ENCODE measurements around the gene QPRT. TPM values are rescaled to one million over a fixed set of nuclear protein-coding genes. Genes with fewer than 3 reads are reported as not detected.
"Not testable (repeated sequence)": the region's sequence is repeated elsewhere in the genome, so short reads cannot be mapped to it uniquely, and the experiment has no call there.

The QPRT gene
- total RNA-seq, 4 donors from 2014 or later: 16.7 to 54.3 (median 23.1) TPM

GRCh38 chr16:29687755-29688154 is 8.8 kb downstream of the QPRT start:
- no peak overlapping the region for H3K27ac ChIP-seq
- DNase-seq: no peak
- intact Hi-C loops (cut with DNase I; ENCODE audit: low total_unique reads): no loop called here

DNA sequence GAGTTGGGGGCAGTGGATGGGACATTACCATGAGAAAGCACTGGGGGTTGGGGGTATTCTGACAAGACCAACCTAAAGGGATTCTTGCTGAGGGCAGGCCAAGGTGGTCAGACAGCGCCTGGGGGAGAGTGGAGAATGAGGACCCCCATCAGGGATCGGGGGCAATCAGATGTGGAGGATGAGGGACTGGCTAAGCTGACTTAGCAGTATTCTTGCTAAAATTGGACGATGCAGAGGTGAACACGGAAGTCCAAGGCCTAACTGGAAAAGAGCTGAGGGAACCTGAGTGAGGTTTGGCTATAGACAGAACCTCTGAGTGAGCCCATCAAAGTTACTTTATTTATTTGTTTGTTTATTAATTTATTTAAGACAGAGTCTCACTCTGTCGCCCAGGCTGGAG is 9.2 kb downstream of the QPRT start:
- intact Hi-C loops (cut with DNase I; ENCODE audit: low total_unique reads): no loop called here
- H3K4me1 ChIP-seq: no peaks in the 10 kb centered on the region
- no peak for TF ChIP-seq CTCF (IDR thresholded peaks at IDR 0.05)
- TF ChIP-seq POLR2A (IDR thresholded peaks at IDR 0.05): no peak
- no peak for DNase-seq
- H3K4me3 ChIP-seq: no peak overlapping the region
- H3K27ac ChIP-seq: no peak overlapping the region
- no peaks in the 10 kb centered on the region for H3K36me3 ChIP-seq
- H3K9me3 ChIP-seq: no peaks in the 10 kb centered on the region
- H3K27me3 ChIP-seq: no peaks in the 10 kb centered on the region

More at GRCh38 chr16:29687755-29688154, 8.8 kb downstream of the QPRT start:
- Histone ChIP-seq H3K4me1 (no peaks in the 10 kb centered on the region), H3K36me3 (no peaks in the 10 kb centered on the region), H3K9me3 (no peaks in the 10 kb centered on the region), H3K4me3 (no peak overlapping the region), H3K27me3 (no peaks in the 10 kb centered on the region)
- TF ChIP-seq POLR2A (IDR thresholded peaks at IDR 0.05) (no peak), CTCF (IDR thresholded peaks at IDR 0.05) (no peak)

DNA sequence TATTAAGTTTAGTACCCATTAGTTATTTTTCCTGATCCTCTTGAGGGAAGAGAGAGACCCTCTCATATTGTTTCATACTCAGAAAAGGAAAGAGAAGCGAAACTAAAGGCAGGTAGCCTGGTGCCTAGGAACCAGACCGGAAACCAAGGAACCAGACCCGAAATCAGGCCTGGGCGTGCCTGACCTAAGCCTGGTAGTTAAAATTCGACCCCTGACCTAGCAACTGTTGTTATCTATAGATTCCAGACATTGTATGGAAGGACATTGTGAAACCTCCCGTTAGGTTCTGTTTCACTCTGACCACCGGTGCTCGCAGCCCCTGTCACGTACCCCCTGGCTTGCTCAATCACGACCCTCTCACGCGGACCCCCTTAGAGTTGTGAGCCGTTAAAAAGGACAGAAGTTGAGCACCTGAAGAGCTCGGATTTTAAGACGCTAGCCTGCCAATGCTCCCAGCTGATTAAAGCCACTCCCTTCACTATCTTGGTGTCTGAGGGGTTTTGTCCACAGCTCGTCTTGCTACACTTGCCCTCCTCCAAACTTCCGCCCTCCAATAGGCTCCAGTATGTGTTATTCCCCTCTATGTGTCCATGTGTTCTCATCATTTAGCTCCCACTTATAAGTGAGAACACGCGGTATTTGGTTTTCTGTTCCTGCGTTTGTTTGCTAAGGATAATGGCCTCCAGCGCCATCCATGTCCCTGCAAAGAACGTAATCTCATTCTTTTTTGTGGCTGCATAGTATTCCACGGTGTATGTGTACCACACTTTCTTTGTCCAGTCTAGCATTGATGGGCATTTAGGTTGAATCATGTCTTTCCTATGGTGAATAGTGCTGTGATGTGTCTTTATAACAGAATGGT is 10.7 kb downstream of the QPRT start:
- not testable (repeated sequence) for H3K4me1 ChIP-seq

GRCh38 chr16:29692606-29693005 is 13.6 kb downstream of the QPRT start:
- intact Hi-C loops (cut with DNase I; ENCODE audit: low total_unique reads); H3K4me1 ChIP-seq; H3K36me3 ChIP-seq; H3K27me3 ChIP-seq; H3K27ac ChIP-seq; DNase-seq; H3K4me3 ChIP-seq; H3K9me3 ChIP-seq: not testable (repeated sequence)

More for the DNA sequence above, 10.7 kb downstream of the QPRT start:
- H3K36me3 ChIP-seq; intact Hi-C loops (cut with DNase I; ENCODE audit: low total_unique reads); H3K9me3 ChIP-seq; H3K4me3 ChIP-seq; DNase-seq; H3K27me3 ChIP-seq; H3K27ac ChIP-seq: not testable (repeated sequence)

GRCh38 chr16:29694384-29695195 is 15.6 kb downstream of the QPRT start:
- no peaks in the 10 kb centered on the region for H3K36me3 ChIP-seq
- no peaks in the 10 kb centered on the region for H3K27me3 ChIP-seq
- H3K4me1 ChIP-seq: no peaks in the 10 kb centered on the region
- TF ChIP-seq POLR2A (IDR thresholded peaks at IDR 0.05) (no peak), CTCF (IDR thresholded peaks at IDR 0.05) (no peak)
- no peaks in the 10 kb centered on the region for H3K9me3 ChIP-seq
- DNase-seq: peak; percentile 21 to 37
- H3K27ac ChIP-seq: peak overlapping the region; percentile 2 to 11
- intact Hi-C loops (cut with DNase I; ENCODE audit: low total_unique reads): no loop called here
- H3K4me3 ChIP-seq: no peak overlapping the region

- H3K27me3 ChIP-seq; intact Hi-C loops (cut with DNase I; ENCODE audit: low total_unique reads); H3K9me3 ChIP-seq; H3K4me1 ChIP-seq; H3K36me3 ChIP-seq; H3K27ac ChIP-seq; H3K4me3 ChIP-seq; DNase-seq: not testable (repeated sequence)
Observed at GRCh38 chr16:29695675-29696074, 16.7 kb downstream of the QPRT start.

Data from uterus (tissue), 4 donors.